ENCODE results near the gene STAMBP.

Gene STAMBP

DNA sequence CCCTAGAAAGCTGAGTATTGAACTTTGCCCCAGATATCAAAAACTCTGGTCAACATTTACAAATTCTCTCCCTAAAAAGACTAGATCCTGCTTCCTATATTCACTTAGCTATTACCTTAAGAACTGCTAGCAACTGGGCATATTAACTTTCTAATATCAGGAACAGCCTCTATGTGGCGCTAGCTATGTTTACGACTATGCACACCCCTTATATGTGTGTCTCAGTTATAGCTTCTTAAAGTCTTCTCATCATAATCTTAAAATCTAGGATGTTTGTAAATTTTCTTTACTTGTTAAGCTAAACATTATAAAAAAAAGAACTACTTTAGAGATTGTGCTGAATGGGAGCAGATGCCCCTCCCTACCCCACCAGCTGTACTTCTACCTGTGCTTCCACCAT is 1.7 kb upstream of the STAMBP start:
- DNase-seq (ENCODE audit: low read depth), result peak; percentile 78
- TF ChIP-seq, protein P1, sequence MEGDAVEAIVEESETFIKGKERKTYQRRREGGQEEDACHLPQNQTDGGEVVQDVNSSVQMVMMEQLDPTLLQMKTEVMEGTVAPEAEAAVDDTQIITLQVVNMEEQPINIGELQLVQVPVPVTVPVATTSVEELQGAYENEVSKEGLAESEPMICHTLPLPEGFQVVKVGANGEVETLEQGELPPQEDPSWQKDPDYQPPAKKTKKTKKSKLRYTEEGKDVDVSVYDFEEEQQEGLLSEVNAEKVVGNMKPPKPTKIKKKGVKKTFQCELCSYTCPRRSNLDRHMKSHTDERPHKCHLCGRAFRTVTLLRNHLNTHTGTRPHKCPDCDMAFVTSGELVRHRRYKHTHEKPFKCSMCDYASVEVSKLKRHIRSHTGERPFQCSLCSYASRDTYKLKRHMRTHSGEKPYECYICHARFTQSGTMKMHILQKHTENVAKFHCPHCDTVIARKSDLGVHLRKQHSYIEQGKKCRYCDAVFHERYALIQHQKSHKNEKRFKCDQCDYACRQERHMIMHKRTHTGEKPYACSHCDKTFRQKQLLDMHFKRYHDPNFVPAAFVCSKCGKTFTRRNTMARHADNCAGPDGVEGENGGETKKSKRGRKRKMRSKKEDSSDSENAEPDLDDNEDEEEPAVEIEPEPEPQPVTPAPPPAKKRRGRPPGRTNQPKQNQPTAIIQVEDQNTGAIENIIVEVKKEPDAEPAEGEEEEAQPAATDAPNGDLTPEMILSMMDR (conservative IDR thresholded peaks at IDR 0.05; ENCODE audit: low read depth, low read length), result peak; percentile 59
- no peak overlapping the region for H3K4me3 ChIP-seq (ENCODE audit: low read depth, low read length)

DNA sequence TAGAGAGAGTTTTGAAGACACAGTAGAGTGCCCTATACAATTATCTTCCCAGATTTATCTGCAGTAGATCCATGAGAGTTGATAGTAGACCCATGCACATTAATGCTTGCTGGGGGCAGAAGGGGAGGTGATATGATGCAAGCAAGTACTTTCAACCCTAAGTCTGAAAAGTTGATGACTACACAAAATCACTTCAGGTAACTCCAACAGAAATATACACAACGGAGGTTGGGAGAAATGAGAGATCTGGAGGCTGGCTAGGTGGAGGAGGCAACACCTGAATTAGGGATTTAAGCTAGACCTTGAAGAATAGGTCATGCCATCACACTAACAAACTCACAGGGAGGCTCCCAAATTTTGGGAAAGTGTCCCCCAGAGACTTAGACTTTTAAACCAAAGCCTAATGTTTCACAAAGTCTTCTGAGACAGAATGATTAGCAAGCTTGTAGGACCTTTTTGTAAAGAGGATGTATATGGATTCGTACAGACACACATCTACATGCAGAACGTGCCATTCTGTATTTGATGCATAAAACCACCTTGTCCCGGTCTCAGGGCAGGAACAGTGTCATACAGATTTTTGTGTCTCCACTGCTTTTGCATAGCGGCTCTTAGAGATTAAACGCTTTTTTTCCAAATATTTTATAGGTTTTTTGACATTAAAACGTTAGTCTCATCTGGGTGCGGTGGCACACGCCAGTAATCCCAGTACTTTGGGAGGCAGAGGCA is 937 bp upstream of the STAMBP start:
- H3K4me3 ChIP-seq (ENCODE audit: low read depth, low read length), result no peak overlapping the region
- DNase-seq (ENCODE audit: low read depth), result no peak
- TF ChIP-seq, protein P1 (conservative IDR thresholded peaks at IDR 0.05; ENCODE audit: low read depth, low read length), result no peak

DNA sequence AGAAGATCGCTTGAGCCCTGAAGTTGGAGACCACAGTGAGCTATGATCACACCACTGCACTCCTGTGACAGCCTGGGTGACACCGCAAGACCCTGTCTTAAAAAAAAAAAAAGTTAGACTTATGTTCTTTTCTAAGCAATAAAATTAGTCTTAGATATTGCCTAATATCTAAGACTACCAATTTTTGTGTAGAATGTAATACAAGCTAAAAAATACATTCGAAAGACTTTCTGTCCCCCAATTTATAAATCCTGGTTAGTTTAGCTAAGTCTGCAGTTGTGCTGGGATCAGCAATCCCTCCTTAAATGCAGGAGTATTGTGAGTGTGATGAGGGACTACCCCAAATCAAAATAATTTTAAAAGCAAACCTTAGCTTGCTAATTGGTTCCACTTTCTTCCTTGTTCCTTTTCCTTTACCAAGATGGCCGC is 358 bp upstream of the STAMBP start:
- peak overlapping the region; percentile 94 for H3K4me3 ChIP-seq (ENCODE audit: low read depth, low read length)
- TF ChIP-seq, protein P1 (conservative IDR thresholded peaks at IDR 0.05; ENCODE audit: low read depth, low read length), result no peak
- no peak for DNase-seq (ENCODE audit: low read depth)

DNA sequence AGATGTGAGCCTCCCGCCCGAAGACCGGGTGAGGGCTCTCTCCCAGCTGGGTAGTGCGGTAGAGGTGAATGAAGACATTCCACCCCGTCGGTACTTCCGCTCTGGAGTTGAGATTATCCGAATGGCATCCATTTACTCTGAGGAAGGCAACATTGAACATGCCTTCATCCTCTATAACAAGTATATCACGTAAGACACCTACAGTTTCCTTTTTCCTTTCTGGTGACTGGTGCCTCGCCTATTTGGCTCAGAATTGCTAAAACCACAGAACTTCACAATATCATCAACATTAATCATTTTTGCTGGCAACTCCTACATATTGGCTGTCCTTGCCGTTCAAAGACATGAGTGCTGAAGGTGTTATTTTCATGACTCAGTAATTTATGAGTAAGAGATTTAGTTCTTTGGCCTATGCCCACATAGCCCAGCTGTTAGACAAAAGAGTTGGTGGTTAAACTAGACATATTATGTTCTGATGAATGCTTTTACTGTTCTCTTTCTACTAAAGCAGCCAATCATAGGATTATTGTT is 2.2 kb downstream of the STAMBP start:
- peak; percentile 78 for DNase-seq (ENCODE audit: low read depth)
- TF ChIP-seq, protein P1 (conservative IDR thresholded peaks at IDR 0.05; ENCODE audit: low read depth, low read length), result no peak
- H3K4me3 ChIP-seq (ENCODE audit: low read depth, low read length), result no peak overlapping the region

DNA sequence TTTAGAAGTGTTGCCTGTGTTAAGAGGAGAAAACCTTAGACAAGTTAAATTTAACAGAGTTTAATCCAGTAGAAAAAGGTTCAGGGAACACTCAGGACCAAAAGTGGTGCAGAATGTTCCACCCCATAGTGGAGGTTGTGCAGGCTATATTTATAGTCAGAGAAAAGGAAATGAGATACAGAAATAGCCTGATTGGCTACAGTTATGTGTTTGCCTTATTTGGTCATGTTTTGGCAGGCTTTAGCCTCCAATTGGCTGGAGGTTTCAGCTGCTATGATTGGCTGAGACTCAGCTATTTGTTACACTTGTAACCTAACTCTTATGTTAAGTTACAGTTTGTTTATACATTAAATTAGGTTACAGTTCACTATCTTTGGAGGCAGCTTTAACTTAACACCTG is 4.2 kb downstream of the STAMBP start:
- peak; percentile 53 for DNase-seq (ENCODE audit: low read depth)
- TF ChIP-seq, protein P1 (conservative IDR thresholded peaks at IDR 0.05; ENCODE audit: low read depth, low read length), result no peak
- no peak overlapping the region for H3K4me3 ChIP-seq (ENCODE audit: low read depth, low read length)

DNA sequence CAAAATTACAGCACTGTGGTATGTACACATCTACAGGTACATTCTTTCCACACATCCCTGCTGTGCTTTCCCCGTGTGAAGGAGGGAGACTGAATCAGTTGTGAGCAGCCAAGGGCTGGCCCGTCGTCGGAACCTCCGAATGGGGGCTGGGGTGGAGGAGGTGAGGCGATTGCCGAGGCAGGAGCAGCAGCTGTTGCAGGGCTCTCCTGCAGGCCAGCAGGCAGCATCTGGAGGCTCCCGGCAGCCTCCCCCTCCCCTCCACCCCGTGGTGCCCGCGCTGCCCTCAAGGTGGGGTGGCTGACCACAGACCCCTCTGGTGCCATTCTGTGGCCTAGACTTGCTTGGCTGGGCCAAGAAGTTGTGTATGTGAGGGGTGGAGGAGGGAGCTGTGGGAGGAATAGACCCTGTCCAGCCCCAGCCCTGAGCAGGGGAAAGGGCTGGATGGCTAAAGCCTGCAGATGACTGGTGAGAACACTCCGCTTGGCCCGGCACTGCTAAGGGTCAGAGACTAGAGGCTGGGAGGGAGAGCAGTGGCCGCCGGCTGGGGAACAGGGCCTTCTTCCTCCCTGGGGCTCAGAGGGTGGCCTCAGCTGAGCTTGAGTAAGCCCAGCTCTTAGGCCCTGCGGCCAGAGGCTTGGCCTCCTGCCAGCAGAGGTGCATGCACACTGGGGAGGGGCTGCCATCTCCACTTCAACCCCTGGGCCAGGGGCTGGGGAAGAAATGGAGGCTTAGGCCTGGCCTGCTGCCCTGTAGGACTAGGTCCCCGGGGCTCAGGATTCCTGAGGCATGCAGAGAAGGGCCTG is 7.6 kb downstream of the STAMBP start:
- TF ChIP-seq, protein P1 (conservative IDR thresholded peaks at IDR 0.05; ENCODE audit: low read depth, low read length), result no peak
- peak; percentile 43 for DNase-seq (ENCODE audit: low read depth)
- H3K4me3 ChIP-seq (ENCODE audit: low read depth, low read length), result no peak overlapping the region

Measured in choroid plexus epithelial cell (primary cell).